ENCODE data around the gene LAPTM4A. TPM values are rescaled to one million over a fixed set of nuclear protein-coding genes. Genes with fewer than 3 reads are reported as not detected.
"Not testable (repeated sequence)": the region's sequence is repeated elsewhere in the genome, so short reads cannot be mapped to it uniquely, and the experiment has no call there.

Gene LAPTM4A
- total RNA-seq, 2 donors from 2014 or later: 151 to 168 TPM

GRCh38 chr2:20061476-20061875 lies 10.0 kb upstream of the LAPTM4A start:
- no peak for DNase-seq
- ATAC-seq: no peak
- intact Hi-C loops (cut with DNase I, micrococcal nuclease): no loop called here

- ATAC-seq (no peak), DNase-seq (no peak)
- intact Hi-C loops (cut with DNase I, micrococcal nuclease): no loop called here
These were observed 8.7 kb upstream of the LAPTM4A start for GRCh38 chr2:20060106-20060505.

DNA sequence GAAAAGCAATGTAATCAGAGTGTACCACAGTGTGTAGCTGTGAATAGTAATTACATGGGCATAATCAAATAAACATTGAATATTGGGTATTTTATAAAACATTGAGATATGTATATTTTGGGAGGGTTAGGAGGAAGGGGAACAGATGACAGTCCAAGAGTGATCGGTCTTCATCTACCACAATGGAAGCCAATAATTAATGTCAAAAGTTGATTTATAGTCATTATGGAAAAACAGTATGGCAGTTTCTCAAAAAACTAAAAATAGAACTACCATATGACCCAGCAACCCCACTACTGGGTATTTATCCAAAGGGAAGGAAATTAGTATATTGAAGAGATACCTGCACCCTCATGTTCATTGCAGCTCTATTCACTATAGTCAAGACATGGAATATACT lies 5.8 kb upstream of the LAPTM4A start:
- DNase-seq (no peak), ATAC-seq (no peak)
- intact Hi-C loops (cut with DNase I, micrococcal nuclease): no loop called here

- ATAC-seq (no peak), DNase-seq (no peak)
- intact Hi-C loops (cut with DNase I, micrococcal nuclease): no loop called here
These were observed 3.5 kb upstream of the LAPTM4A start for GRCh38 chr2:20054931-20055330.

GRCh38 chr2:20054119-20054518 lies 2.7 kb upstream of the LAPTM4A start:
- intact Hi-C loops (cut with DNase I, micrococcal nuclease): no loop called here
- DNase-seq: no peak
- no peak for ATAC-seq

DNA sequence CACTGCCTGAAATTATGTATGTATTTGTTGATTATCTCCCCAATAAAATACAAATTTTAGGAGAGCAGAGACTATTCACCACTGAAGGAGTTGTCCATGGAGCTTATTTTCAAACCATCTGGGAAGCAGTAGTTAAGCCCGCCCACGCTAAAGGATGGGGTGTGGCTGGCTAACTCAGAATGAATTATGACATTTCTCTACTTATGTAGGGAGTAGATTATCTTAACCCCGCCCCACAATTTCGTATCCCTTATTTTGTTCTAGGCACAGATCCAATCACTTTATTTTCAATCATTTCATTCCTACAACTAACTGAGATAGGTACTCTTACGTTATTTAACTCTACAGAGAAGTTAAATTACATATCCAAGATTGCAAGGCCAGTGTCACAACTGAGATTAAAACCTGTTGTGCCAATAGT lies 1.4 kb upstream of the LAPTM4A start:
- ATAC-seq (peak; percentile 65), DNase-seq (peak; percentile 77 to 80)
- intact Hi-C loops (cut with DNase I, micrococcal nuclease): no loop called here

DNA sequence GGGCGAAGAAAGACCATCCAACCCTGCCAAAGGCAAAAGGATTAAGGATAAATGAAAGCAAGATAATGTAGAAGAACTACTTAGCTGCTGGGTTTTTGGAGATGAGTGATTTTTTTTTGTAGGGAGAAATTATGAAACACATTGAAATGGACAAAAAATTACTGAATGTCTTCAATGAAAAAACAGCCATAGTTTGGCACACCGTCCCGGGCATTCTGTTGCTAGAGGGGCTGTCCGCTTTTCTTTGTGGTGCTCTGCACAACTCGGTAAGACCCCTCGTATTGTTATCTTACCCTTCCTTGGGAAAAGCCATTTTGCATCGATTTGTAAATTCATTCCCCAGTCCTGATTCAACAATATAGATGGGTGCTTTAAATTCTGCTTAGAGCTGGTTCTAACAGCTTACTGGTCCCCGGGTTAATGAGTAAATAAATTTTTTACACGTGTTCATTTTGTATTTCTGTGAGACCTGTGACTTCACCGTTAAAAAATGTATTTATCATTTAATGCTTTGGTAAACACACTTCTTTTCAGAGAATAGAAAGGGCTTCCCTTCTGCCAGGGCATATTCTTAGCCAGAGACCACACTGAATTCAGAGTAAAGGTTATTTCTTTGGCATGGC lies 912 bp upstream of the LAPTM4A start:
- DNase-seq (no peak), ATAC-seq (no peak)
- intact Hi-C loops (cut with DNase I, micrococcal nuclease): no loop called here

- peak; percentile 64 to 67 for DNase-seq
- peak; percentile 30 for ATAC-seq
- intact Hi-C loops (cut with DNase I, micrococcal nuclease): no loop called here
These were observed 539 bp downstream of the LAPTM4A start for GRCh38 chr2:20050646-20051531.

DNA sequence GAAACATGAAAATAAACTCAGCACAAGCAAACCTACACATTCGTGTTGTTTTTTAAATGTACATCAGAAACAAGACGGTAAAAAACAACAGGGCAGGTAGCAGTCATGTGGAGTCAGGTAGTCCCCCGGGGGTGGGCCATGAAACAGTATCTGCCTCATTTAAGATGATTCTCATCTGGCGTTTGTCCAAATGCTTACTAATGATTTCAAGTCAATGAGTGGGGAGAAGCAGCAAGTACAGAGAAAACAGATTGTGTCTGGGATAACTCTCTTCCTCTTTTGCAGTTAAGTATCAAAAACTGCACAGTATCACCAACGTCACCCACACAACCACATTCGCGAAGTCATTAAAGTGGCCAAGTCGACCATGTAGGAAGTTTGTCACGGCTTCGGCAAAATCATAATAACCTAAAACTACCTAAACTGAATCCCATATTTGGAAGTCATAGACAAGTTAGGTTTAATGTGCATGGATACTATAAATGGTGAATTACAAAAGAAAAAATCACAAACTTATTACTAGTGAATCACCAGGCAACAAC lies 1.3 kb downstream of the LAPTM4A start:
- ATAC-seq: no peak
- DNase-seq: peak in 1 of 2 donors; percentile 19
- intact Hi-C loops (cut with DNase I, micrococcal nuclease): no loop called here

DNA sequence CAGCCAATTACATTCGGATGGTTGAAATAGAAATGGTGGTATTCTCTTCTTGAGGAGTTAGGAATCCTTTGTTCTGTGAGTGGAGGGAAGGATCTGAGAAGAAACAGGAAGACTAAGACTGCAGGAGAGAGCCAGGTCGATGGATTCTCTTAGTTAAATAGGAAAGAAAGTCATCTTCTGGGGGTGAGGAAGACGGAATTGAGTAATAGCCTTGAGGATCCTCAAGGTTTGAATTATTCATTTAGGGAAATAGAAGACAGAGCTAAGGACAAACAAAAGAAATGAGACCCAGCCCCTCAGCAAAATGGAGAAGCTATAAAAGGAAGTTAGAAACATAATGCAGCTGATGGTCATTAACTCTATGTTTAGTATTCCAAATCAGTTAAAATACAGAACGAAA lies 1.8 kb downstream of the LAPTM4A start:
- intact Hi-C loops (cut with DNase I, micrococcal nuclease): no loop called here
- ATAC-seq: no peak
- no peak for DNase-seq

DNA sequence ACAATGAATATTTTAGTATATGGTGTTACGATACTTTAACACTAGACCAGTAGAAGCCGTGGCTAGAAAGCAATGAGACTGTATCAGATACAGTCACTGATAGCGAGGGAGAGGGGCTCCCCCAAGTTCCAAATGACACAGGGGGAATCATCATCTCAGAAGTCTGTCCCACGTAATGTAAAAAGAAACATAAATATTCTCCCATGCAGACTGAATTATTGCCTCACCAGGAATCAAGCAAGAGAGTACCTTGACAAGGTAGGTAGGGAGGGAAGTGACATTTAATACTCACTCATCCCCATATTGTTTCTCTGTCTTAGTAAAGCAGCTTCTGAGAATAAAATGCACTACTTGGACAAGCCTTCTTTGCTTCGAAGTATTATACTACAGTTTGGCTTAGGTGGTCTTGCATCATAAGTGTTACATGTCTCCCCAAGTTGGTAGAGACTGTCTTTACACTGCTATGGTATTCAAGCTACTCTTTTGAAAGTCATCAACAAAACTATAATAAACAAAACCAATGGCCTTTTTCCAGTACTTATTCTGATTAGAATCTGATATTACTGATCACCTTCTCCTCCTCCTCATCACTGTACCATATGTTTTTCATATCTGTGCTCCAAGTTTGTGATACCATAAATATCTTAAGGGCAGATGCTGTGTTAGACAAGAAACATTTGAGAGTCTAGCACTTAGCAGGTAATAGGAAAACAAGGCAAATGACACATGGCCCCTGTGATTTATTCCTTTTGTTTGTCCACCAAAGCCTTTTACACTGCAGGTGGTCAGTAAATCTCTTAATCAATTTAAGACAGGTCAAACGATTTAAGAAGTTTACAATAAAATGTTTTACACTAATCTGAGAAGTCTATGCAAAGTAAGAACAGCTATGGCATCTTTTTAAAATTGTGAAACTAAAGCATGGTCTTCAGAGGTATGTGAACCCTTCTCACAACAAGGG lies 2.7 kb downstream of the LAPTM4A start:
- intact Hi-C loops (cut with DNase I, micrococcal nuclease): no loop called here
- DNase-seq: no peak

DNA sequence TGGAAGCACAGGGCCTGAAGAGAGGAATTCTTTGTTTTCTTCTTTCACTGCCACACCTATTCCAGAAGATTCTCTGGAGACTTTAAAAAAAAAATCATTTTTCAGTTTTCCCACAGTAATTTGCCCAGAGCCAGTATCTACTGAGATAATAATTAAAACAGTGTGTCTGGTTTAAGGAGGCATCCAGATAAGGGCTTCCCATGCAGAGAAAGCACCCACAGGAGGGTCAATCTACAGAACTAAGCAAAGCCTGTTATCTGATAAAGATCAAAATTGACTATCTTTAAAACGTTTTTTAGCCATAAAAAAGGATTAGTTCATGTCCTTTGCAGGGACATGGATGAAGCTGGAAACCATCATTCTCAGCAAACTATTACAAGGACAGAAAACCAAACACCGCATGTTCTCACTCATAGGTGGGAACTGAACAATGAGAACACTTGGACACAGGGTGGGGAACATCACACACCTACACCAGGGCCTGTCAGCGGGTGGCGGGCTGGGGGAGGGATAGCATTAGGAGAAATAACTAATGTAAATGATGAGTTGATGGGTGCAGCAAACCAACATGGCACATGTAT lies 5.6 kb downstream of the LAPTM4A start:
- DNase-seq; ATAC-seq; intact Hi-C loops (cut with DNase I, micrococcal nuclease): not testable (repeated sequence)

More for the DNA sequence above, 2.7 kb downstream of the LAPTM4A start:
- no peak for ATAC-seq

DNA sequence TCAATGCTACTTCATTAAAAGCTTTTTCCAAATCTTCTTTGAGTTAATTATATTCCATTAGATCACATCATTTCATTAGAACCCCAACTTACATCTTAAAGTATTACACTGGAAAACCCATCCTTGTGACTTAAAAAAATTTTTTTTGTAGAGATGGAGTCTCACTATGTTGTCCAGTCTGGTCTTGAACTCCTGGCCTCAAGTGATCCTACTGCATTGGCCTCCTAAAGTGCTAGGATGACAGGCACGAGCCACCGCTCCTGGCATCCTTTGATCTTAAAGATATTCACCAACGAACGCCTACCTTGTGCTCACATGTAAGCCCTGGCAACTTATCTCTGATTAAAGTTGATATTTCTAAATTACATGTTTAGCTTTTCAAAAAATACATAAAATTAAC lies 6.7 kb downstream of the LAPTM4A start:
- ATAC-seq (no peak), DNase-seq (no peak)
- intact Hi-C loops (cut with DNase I, micrococcal nuclease): no loop called here

DNA sequence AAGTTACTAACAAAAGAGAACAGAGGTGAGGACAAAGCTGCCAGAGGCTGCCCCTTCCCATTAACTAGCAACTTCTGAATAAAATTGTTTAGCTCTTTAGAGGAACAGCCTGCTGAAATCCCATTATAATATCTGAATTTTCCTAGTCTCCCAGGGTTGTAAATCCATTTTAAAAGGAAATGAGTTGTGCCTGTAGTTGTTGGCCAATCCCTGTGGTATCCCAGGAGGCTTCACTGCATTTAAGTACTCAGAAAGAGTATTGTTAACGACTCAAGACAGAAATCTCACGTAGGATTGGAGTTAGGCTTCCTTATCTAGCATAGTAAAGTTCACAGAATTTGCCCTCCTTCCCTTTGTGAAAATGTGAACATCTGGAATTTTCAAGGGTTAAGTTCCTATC lies 8.9 kb downstream of the LAPTM4A start:
- DNase-seq (no peak), ATAC-seq (peak; percentile 63)
- intact Hi-C loops (cut with DNase I, micrococcal nuclease): no loop called here

GRCh38 chr2:20040489-20041172 lies 10.8 kb downstream of the LAPTM4A start:
- intact Hi-C loops (cut with DNase I, micrococcal nuclease): no loop called here
- ATAC-seq: no peak
- no peak for DNase-seq

DNA sequence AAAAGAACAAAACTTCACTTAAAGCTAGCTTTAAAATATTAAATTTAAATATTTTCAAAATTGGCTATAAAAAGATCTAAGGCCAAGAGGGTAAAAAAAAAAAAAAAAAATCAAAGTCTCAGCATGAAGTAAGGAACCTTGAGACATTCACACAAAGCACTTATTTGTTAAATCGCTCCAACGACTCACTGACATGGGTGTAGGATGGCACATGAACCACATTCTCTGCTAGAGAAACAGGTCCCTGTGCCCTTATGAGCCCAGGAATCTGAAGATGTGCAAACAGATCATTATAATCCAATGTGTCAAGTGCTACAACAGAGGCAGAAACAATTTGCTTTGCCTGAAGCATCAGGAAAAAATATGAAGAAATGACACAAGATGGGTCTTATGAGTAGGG lies 13.8 kb downstream of the LAPTM4A start:
- intact Hi-C loops (cut with DNase I, micrococcal nuclease): no loop called here
- no peak for DNase-seq

DNA sequence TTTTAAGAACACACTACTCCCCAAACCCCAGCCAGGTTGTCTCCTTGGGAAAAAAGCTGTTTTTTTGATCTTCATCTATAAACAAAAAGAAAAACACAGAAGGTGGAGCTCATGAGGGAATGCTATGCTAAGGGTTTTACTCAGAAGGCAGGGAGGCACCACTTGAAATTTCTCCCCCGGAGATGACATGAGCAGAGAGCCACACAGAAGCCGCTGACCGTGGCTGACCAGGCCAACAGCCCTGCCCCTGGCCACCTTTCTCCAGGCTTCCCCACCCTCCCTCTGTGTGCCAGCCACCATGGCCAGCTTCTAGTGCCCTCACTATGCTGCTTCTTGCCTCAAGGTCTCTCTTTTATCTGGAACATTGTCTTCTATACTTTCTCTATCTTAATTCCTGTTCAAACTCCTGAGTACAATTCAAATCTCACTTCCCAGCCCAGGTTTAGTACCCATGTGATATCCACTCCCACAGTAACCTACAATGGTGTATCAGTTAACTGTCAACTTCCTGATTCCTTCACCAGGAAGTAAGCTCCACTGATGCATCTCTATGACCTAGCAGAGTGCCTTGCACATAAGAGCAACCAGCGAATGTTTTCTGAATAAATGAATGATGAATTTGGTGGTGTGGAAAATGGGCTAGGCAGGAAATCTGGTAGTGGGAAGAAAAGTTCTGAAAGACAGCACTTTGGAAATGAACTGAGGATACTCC lies 15.3 kb downstream of the LAPTM4A start:
- intact Hi-C loops (cut with DNase I, micrococcal nuclease): no loop called here
- DNase-seq: no peak
- peak; percentile 100 for ATAC-seq

More for the DNA sequence above, 13.8 kb downstream of the LAPTM4A start:
- no peak for ATAC-seq
